HepG2 (cell line): ENCODE measurements around the gene IFI30. TPM values are rescaled to one million over a fixed set of nuclear protein-coding genes. Genes with fewer than 3 reads are reported as not detected.

Experiments used
- CEBPG ChIP-seq: IDR thresholded peaks from 2 replicates; pipeline ENCODE4 v1.6.1; 2016
- HDAC2 ChIP-seq: sonication (generic); formaldehyde crosslinking; IDR thresholded peaks from 2 replicates; pipeline ENCODE4 v1.4.0; 2020; ENCODE audit warnings: missing genetic modification reagents
- HNRNPLL ChIP-seq: fragments of 200-400 bp; formaldehyde crosslinking; IDR thresholded peaks from 2 replicates; pipeline ENCODE4 v1.6.1; 2017; ENCODE audit warnings: mild to moderate bottlenecking, low read depth, low read length; ENCODE audit not compliant: poor library complexity, severe bottlenecking
- IRX3 ChIP-seq: sonication (generic); formaldehyde crosslinking; IDR thresholded peaks from 2 replicates; pipeline ENCODE4 v1.8.1; 2023; ENCODE audit warnings: mild to moderate bottlenecking, low read depth, missing genetic modification reagents, borderline replicate concordance
- KDM6A ChIP-seq: IDR thresholded peaks from 2 replicates; pipeline ENCODE4 v1.6.1; 2016; ENCODE audit warnings: low read depth
- KLF15 ChIP-seq: sonication (generic); formaldehyde crosslinking; IDR thresholded peaks from 2 replicates; pipeline ENCODE4 v1.8.1; 2023; ENCODE audit warnings: borderline replicate concordance, mild to moderate bottlenecking, inconsistent platforms, missing genetic modification reagents, mixed read lengths
- MXI1 ChIP-seq: IDR thresholded peaks from 3 replicates; pipeline ENCODE4 v1.6.1; 2012; ENCODE audit warnings: low read depth, low read length, inconsistent platforms, borderline replicate concordance
- MYNN ChIP-seq: sonication (generic); formaldehyde crosslinking; IDR thresholded peaks from 2 replicates; pipeline ENCODE4 v1.4.0; 2020; ENCODE audit warnings: mild to moderate bottlenecking, low read depth, missing genetic modification reagents
- NCOR1 ChIP-seq: fragments of 200-600 bp; sonication (generic); IDR thresholded peaks from 2 replicates; pipeline ENCODE4 v1.7.0; 2017; ENCODE audit warnings: antibody characterized with exemption, low read length, borderline replicate concordance
- NFIC ChIP-seq: IDR thresholded peaks from 2 replicates; pipeline ENCODE4 v1.6.1; 2012; ENCODE audit warnings: mild to moderate bottlenecking, low read length, inconsistent platforms
- NR2F2 ChIP-seq: IDR thresholded peaks from 2 replicates; pipeline ENCODE4 v1.6.1; 2012; ENCODE audit warnings: low read depth, inconsistent platforms, borderline replicate concordance
- PCBP1 ChIP-seq: fragments of 200-400 bp; formaldehyde crosslinking; IDR thresholded peaks from 2 replicates; pipeline ENCODE4 v1.6.1; 2017; ENCODE audit warnings: mild to moderate bottlenecking, low read depth, low read length, borderline replicate concordance
- PITX1 ChIP-seq: sonication (generic); formaldehyde crosslinking; IDR thresholded peaks from 2 replicates; pipeline ENCODE4 v1.5.1; 2020; ENCODE audit warnings: mild to moderate bottlenecking, missing genetic modification reagents
- RFX5 ChIP-seq: IDR thresholded peaks from 2 replicates; pipeline ENCODE4 v1.6.1; 2011; ENCODE audit warnings: low read depth, low read length, improper control_type of control experiment
- RXRB ChIP-seq: IDR thresholded peaks from 2 replicates; pipeline ENCODE4 v1.6.1; 2016; ENCODE audit warnings: borderline replicate concordance, missing genetic modification reagents, missing compliant biosample characterization
- SAFB2 ChIP-seq: sonication (generic); formaldehyde crosslinking; IDR thresholded peaks from 2 replicates; pipeline ENCODE4 v1.5.1; 2020; ENCODE audit warnings: missing genetic modification reagents, low read depth, mild to moderate bottlenecking, borderline replicate concordance
- SALL1 ChIP-seq: sonication (generic); formaldehyde crosslinking; IDR thresholded peaks from 2 replicates; pipeline ENCODE4 v1.8.0; 2022; ENCODE audit warnings: mild to moderate bottlenecking, missing genetic modification reagents
- SIN3A ChIP-seq: IDR thresholded peaks from 2 replicates; pipeline ENCODE4 v1.6.1; 2011; ENCODE audit warnings: low read depth, mild to moderate bottlenecking, control low read depth, low read length, borderline replicate concordance
- TBX3 ChIP-seq: fragments of 450-650 bp; IDR thresholded peaks from 2 replicates; pipeline ENCODE4 v1.6.1; 2017; ENCODE audit warnings: antibody characterized with exemption, mild to moderate bottlenecking, inconsistent platforms, borderline replicate concordance
- TRIM22 ChIP-seq: fragments of 450-650 bp; IDR thresholded peaks from 2 replicates; pipeline ENCODE4 v1.6.1; 2017
- ZBTB3 ChIP-seq: sonication (generic); formaldehyde crosslinking; IDR thresholded peaks from 2 replicates; pipeline ENCODE4 v1.4.0; 2020; ENCODE audit warnings: low read depth, mild to moderate bottlenecking, moderate library complexity, missing genetic modification reagents, borderline replicate concordance
- ZFY ChIP-seq: sonication (generic); formaldehyde crosslinking; IDR thresholded peaks from 2 replicates; pipeline ENCODE4 v1.4.0; 2020; ENCODE audit warnings: missing genetic modification reagents
- ZKSCAN8 ChIP-seq: IDR thresholded peaks from 2 replicates; pipeline ENCODE4 v1.6.1; 2016; ENCODE audit warnings: borderline replicate concordance, missing genetic modification reagents, missing compliant biosample characterization
- ZMYM3 ChIP-seq: sonication (generic); formaldehyde crosslinking; IDR thresholded peaks from 2 replicates; pipeline ENCODE4 v1.5.1; 2020; ENCODE audit warnings: mild to moderate bottlenecking, missing genetic modification reagents
- ZNF496 ChIP-seq: sonication (generic); formaldehyde crosslinking; IDR thresholded peaks from 2 replicates; pipeline ENCODE4 v1.8.1; 2023; ENCODE audit warnings: mild to moderate bottlenecking, moderate library complexity, missing genetic modification reagents; ENCODE audit not compliant: insufficient replicate concordance
- ZNF644 ChIP-seq: IDR thresholded peaks from 2 replicates; pipeline ENCODE4 v1.6.1; 2016; ENCODE audit warnings: low read depth
- ZNF670 ChIP-seq: sonication (generic); formaldehyde crosslinking; IDR thresholded peaks from 2 replicates; pipeline ENCODE4 v1.8.0; 2022; ENCODE audit warnings: mild to moderate bottlenecking, missing genetic modification reagents, borderline replicate concordance
- ZNF709 ChIP-seq: sonication (generic); formaldehyde crosslinking; IDR thresholded peaks from 2 replicates; pipeline ENCODE4 v1.5.0; 2020; ENCODE audit warnings: mild to moderate bottlenecking, missing genetic modification reagents
- ZSCAN31 ChIP-seq: sonication (generic); formaldehyde crosslinking; IDR thresholded peaks from 2 replicates; pipeline ENCODE4 v1.5.0; 2020; ENCODE audit warnings: low read depth, mild to moderate bottlenecking, missing genetic modification reagents
- polyA plus RNA-seq, 8 experiments: library from polyadenylated mRNA; depleted of rRNA in 3 of 8; stranded (reverse) in 7 of 8; unstranded in 1 of 8; fragments of >200 nt; fragmentation: Illumina TruSeq in 4 of 8; extraction: Trizol in 4 of 8; gene quantifications; 2 replicates each; pipeline versions ENCODE4 v1.2.1 to v1.2.3, GENCODE V29; 2011 to 2016; ENCODE audit warnings: low read depth in 4 of 8, missing spikeins in 1 of 8, mixed read lengths in 1 of 8; ENCODE audit not compliant: insufficient read depth in 1 of 8
- total RNA-seq, 5 experiments: library from RNA; depleted of rRNA; stranded (reverse); fragments of >200 nt; fragmentation: Illumina TruSeq; extraction: Trizol; gene quantifications; 2 replicates each; pipeline ENCODE4 v1.2.3, GENCODE V29; 2016; ENCODE audit warnings: low read depth in 1 of 5
- TF ChIP-seq, protein P1 (sequence below): sonication (generic); formaldehyde crosslinking; IDR thresholded peaks from 2 replicates; pipeline ENCODE4 v1.9.0; 2021; ENCODE audit warnings: missing genetic modification reagents, borderline replicate concordance

Gene IFI30
- total and polyA plus RNA-seq, 2 of the 13 experiments (the other 11 are each of a cell fraction or from before 2014, with no cell fraction given) = 25.0 to 79.4 TPM

GRCh38 chr19:18221815-18222725 lies 48.5 kb downstream of the IFI30 start (continued):
- TF ChIP-seq SAFB2 (CRISPR knock-in tag) (no peak), PITX1 (peak; percentile 60), ZSCAN31 (CRISPR knock-in tag) (no peak), CEBPG (no peak), TBX3 (no peak), PCBP1 (no peak), MYNN (CRISPR knock-in tag) (no peak), ZNF644 (CRISPR knock-in tag) (no peak), NR2F2 (no peak), NCOR1 (no peak), RFX5 (no peak), ZKSCAN8 (no peak), NFIC (no peak), RXRB (peak; percentile 51; the same call in 1 of the 2 replicates), HDAC2 (CRISPR knock-in tag) (peak; percentile 45; the same call in 1 of the 2 replicates), ZNF670 (CRISPR knock-in tag) (no peak), ZNF496 (no peak), ZMYM3 (CRISPR knock-in tag) (peak; percentile 74), MXI1 (no peak), KLF15 (CRISPR knock-in tag) (no peak), IRX3 (CRISPR knock-in tag) (no peak), HNRNPLL (peak; percentile 17), ZNF709 (CRISPR knock-in tag) (no peak), KDM6A (no peak), SALL1 (CRISPR knock-in tag) (peak; percentile 41), TRIM22 (no peak), ZFY (peak; percentile 41; the same call in 1 of the 2 replicates), ZBTB3 (no peak), SIN3A (no peak)
- TF ChIP-seq, protein P1, sequence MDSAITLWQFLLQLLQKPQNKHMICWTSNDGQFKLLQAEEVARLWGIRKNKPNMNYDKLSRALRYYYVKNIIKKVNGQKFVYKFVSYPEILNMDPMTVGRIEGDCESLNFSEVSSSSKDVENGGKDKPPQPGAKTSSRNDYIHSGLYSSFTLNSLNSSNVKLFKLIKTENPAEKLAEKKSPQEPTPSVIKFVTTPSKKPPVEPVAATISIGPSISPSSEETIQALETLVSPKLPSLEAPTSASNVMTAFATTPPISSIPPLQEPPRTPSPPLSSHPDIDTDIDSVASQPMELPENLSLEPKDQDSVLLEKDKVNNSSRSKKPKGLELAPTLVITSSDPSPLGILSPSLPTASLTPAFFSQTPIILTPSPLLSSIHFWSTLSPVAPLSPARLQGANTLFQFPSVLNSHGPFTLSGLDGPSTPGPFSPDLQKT (CRISPR knock-in tag) = no peak
